GM19025 (cell line): ENCODE results near the gene DCLK3.

ENCODE experiments used
- ATAC-seq: cut with Tn5 transposase; IDR thresholded peaks from one replicate; pipeline ENCODE4 v1.9.1; 2021; ENCODE audit warnings: mild to moderate bottlenecking, low read depth, moderate library complexity; ENCODE audit not compliant: unreplicated experiment

The DCLK3 gene

DNA sequence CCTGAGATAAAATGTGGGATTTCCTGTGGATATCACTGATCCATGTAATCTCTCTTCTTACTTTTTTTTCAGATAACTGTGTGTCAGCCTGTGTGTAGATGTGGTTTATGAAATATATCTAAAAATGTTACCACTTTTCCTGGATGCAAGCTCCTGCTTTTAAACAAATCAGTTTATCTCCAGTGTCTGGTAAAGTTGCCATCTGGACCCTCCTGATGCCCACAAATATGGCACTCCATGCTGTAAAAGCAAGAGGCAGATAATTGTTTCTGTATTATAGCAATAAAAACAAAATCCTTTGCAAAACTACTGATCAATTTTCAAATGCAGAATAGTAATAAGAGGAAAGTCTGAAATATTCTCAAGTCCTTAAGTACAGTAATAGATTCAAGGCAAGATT, 7.6 kb upstream of the DCLK3 start:
- no peak for ATAC-seq

GRCh38 chr3:36769926-36770325, 5.6 kb upstream of the DCLK3 start:
- ATAC-seq = no peak

DNA sequence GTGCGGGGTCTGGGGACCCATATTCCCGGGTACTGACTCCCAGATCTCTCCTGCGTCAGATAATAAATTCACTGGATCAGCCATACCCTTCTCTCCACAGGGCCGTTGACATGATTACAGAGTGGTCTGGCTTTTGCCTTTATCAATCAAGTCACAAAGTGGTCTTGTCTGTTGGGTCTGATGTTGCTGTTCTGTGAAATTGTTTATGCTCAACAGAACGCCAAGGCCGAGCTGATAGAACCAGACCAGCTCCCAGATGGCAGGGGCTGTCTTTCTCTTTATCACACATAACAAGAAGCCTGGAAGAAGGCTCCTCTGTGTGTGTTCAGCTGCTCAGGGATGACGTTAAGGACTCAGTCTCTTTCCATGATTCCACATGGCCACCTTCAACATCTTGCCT, 751 bp upstream of the DCLK3 start:
- no peak for ATAC-seq

GRCh38 chr3:36764704-36765038, 318 bp upstream of the DCLK3 start:
- ATAC-seq = no peak

DNA sequence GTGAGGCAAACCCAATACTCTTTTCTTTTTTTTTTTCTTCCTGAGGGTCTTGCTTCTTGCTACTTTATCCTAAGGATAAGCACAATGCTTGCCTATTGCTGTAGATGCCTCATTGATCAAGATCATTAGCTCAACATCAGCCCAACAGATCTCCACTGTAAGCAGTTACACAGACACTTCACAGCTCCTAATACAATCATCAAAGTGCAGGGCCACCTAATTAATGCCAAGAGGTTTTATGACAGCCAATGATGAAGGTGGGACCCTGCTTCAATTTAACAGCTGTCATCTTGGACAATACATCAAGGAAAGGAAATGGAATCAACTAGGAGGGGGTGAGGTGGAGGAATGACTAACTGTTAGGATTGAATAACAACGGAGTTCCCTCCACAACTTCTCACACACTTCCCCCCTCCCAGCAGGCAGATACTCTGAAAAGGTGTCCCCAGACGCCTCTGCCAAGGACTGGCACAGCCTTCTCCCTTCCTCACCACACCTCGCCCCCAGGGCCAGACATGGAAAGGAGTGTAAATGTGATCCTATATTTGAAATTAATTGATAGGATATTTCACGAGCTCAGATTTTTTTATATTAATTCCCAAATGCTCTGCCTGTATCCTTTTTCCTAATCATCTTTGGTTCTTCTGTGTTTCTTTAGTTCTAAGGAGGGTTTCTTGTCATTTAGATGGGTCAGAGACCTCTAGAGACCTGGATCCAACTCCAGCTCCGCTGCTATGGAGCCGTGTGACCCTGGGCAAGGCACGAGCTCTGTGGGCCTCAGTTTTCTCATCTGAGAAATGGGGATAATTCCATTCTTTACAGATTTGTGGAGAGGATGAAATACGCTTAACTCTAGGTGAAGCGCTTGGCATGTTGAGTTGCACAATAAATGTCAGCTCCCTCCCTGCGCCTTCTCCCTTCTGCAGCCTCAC, 1.2 kb downstream of the DCLK3 start:
- no peak for ATAC-seq

DNA sequence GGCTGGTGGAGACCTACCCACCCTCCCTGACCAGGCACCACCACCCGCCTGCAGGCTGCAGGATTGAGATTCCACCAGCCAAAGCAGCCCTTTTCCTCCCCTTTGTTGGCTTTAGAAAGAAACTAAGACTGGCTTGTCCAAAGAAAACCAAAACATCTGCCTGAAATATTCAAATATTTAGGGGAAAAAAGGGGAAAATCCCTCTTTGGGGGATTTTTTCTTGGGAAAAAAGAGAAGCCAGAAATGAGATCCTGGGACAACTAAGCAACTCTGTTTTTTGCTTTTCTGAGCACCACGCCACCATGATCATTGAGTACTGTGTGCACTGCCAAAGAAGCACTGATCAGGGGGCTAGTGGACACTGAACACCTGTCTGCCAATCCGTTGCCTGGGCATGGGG, 2.6 kb downstream of the DCLK3 start:
- no peak for ATAC-seq

GRCh38 chr3:36756269-36756668, 8.1 kb downstream of the DCLK3 start:
- no peak for ATAC-seq

- no peak for ATAC-seq
Measured at GRCh38 chr3:36751326-36751725, 13.0 kb downstream of the DCLK3 start.

DNA sequence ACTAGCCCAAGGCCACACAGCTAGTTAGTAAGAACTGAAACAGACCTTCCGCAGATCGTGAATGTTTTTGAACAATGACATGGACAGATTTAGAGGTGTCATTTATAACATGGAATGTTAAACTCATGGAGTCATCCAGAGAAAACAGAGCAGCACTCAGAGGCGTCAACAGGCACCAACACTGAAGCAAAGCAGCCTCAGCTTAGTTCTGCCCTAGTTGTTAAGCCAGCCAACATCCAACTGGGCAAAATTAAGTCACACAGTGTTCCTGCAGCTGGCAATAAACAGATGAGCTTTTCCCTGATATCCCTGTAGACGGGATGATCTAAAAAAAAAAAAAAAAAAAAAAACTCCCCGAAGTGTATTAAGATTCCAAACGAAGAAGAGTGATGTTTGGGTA, 13.6 kb downstream of the DCLK3 start:
- ATAC-seq = no peak

- no peak for ATAC-seq
Measured at GRCh38 chr3:36744763-36745162, 19.6 kb downstream of the DCLK3 start.

- no peak for ATAC-seq
Measured at GRCh38 chr3:36743826-36744225, 20.5 kb downstream of the DCLK3 start.

DNA sequence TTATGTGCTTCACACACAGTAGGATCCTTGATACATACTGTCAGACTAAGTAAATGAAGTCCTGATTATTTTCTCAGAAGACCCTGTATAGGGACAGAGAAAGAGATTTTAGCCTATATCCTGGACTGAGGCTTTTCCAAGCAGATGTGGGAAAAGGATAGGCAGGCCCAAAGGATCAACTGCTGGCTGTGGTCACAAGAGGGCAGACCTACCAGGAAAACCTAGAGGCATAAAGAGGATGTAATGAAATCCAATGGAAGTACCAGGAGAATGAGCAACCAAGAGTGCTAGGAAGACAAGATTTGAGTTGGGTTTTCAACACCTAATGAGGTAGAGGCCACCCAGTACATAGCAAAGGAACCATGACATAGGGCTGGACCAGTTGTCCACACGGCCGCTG, 23.1 kb downstream of the DCLK3 start:
- ATAC-seq = no peak

DNA sequence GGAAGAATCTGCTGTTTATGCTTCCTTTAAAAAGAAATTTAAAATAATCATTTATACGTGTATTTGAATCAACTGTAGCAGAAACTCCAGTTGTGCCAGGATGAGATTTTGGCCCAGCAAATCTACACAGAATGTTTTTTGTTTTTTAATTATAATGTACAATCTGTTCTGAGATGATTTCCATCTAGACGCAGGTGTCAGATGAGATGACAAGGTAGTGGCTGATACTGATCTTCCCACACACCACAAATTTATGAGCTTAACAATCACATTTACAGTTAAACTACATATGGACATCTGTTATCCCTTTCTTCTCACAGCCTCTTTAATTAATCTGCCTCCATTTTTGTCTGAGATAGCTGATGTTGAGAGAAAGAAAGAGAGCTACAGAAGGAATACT, 23.6 kb downstream of the DCLK3 start:
- ATAC-seq = no peak

- no peak for ATAC-seq
Measured at GRCh38 chr3:36738702-36739101, 25.7 kb downstream of the DCLK3 start.

DNA sequence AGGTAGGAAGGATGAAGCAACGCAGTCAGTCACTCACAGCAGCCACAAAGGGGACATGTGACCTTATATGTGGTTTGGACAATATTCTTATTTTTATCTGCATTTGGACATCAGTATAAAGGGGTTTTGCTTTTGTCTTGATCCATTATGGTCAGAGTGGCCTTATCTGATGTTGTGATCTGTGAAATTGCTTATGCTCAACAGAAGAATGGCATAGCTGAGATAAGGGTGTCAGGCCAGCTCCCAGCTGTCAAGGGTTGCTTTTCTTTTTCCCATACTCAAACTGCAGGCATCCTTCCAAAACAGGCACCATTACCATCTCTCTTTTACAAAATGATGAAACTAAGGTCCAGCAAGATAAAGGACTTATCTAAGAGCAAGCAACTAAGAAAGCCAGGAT, 28.1 kb downstream of the DCLK3 start:
- ATAC-seq = no peak

GRCh38 chr3:36734742-36735141, 29.6 kb downstream of the DCLK3 start:
- ATAC-seq = no peak

- ATAC-seq = no peak
Measured at GRCh38 chr3:36733723-36734122, 30.6 kb downstream of the DCLK3 start.

DNA sequence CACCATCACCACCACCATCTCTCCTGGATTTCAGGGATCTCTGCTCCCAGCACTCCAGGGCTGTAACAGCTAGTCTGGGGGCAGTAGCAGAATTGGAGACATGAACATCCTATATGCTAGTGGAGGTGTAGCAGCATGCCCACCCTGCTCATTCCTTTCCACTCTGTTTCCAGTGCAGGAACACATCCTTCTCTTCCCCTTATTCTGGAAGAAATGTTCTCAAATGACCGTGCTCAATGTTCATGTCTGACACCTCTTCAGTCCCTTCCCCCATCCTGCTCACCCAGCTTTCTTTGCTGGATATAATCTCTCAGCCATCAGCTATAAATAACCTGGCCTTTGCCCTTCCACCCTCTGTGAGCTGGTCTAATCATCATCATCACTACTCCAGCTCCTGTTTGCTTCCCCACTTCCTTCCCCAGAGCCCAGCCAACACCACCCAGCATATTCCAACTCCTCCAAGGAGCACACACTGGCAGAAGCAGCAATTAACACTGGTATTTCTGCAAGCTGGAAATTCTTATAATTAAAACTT, 31.1 kb downstream of the DCLK3 start:
- no peak for ATAC-seq

- ATAC-seq = no peak
Measured at GRCh38 chr3:36730966-36731365, 33.4 kb downstream of the DCLK3 start.

- no peak for ATAC-seq
Measured at GRCh38 chr3:36729204-36730056, 34.9 kb downstream of the DCLK3 start.

DNA sequence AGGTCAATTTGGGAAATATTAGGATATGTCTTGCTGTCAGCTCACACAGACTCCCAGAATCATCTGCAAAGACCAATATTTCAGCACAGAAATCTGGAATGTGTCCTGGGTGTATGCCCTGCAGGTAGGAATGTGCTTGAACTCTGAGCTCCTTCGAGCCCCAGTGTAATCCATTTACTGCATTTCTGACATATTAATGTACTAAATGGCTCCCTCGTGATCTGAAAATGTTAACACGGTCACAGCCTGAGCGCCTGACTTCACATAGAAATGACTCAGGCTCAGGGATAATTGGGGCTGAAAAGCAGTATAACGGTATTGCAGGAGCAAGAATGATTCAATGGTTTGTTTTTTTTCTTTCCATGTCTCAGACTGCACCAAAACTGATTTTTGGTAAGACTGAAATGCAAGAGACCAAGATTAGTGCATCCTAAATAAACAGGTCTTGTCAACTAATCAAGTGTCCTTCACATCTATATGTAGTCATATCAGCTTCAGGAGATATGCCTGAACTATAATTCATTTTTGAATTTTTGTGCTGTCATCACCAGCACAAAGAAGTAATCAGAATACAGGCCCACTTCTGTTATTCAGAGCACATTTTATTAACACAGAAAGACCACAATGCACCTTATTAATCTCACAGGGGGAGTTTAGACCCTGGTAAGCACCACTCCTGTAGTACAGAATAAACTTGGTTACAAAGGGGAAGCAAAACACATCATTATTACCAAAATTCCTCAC, 49.8 kb downstream of the DCLK3 start:
- no peak for ATAC-seq
